GM23248 (cell line): ENCODE data around the gene KCNMA1. TPM values are rescaled to one million over a fixed set of nuclear protein-coding genes. Genes with fewer than 3 reads are reported as not detected.
A peak's percentile ranks its signal among the peaks of the same experiment; 100 is the strongest.

Experiments
- DNase-seq: peaks from one replicate; pipeline ENCODE4 v3.0.0-alpha.2; 2015
- H2AFZ ChIP-seq: fragments of 200-600 bp; sonication (generic); 2 replicates; pipeline ENCODE4 v1.6.1; 2016; ENCODE audit warnings: antibody characterized with exemption
- H3F3A ChIP-seq: fragments of 200-600 bp; sonication (generic); 2 replicates; pipeline ENCODE4 v1.6.1; 2016; ENCODE audit warnings: mild to moderate bottlenecking, antibody characterized with exemption, mixed run types; ENCODE audit not compliant: insufficient read depth
- H3K27ac ChIP-seq: fragments of 200-600 bp; sonication (generic); 2 replicates; pipeline ENCODE4 v1.5.1; 2016; ENCODE audit warnings: mild to moderate bottlenecking
- H3K27me3 ChIP-seq: fragments of 200-600 bp; sonication (generic); replicated peaks from 2 replicates; pipeline ENCODE4 v1.6.1; 2016; ENCODE audit warnings: mild to moderate bottlenecking; ENCODE audit not compliant: insufficient read depth
- H3K36me3 ChIP-seq: fragments of 200-600 bp; sonication (generic); 2 replicates; pipeline ENCODE4 v1.6.1; 2016; ENCODE audit warnings: low read depth, mild to moderate bottlenecking
- H3K4me1 ChIP-seq: fragments of 200-600 bp; sonication (generic); 2 replicates; pipeline ENCODE4 v1.6.1; 2016; ENCODE audit warnings: mild to moderate bottlenecking; ENCODE audit not compliant: insufficient read depth
- H3K4me2 ChIP-seq: fragments of 200-600 bp; sonication (generic); one replicate; pipeline ENCODE4 v1.6.1; 2016; ENCODE audit warnings: mild to moderate bottlenecking; ENCODE audit not compliant: unreplicated experiment
- H3K4me3 ChIP-seq: fragments of 200-600 bp; sonication (generic); 2 replicates; pipeline ENCODE4 v1.5.1; 2016; ENCODE audit warnings: mild to moderate bottlenecking
- H3K79me2 ChIP-seq: fragments of 200-600 bp; sonication (generic); 2 replicates; pipeline ENCODE4 v1.6.1; 2016; ENCODE audit warnings: mild to moderate bottlenecking; ENCODE audit not compliant: insufficient read depth
- H3K9ac ChIP-seq: fragments of 200-600 bp; sonication (generic); 2 replicates; pipeline ENCODE4 v1.6.1; 2016; ENCODE audit warnings: mild to moderate bottlenecking
- H3K9me2 ChIP-seq: fragments of 200-600 bp; sonication (generic); 2 replicates; pipeline ENCODE4 v1.6.1; 2016; ENCODE audit warnings: mixed run types, mild to moderate bottlenecking, moderate library complexity; ENCODE audit not compliant: insufficient read depth
- H3K9me3 ChIP-seq: fragments of 200-600 bp; sonication (generic); one replicate; pipeline ENCODE4 v1.6.1; 2017; ENCODE audit warnings: low read depth
- H4K20me1 ChIP-seq: fragments of 200-600 bp; sonication (generic); 2 replicates; pipeline ENCODE4 v1.6.0; 2016; ENCODE audit not compliant: insufficient read depth
- EZH2 ChIP-seq: fragments of 200-600 bp; sonication (generic); IDR thresholded peaks from 2 replicates; pipeline ENCODE4 v1.6.1; 2018; ENCODE audit warnings: antibody characterized with exemption, mild to moderate bottlenecking; ENCODE audit not compliant: insufficient read depth, poor library complexity, severe bottlenecking
- EZH2phosphoT487 ChIP-seq: fragments of 200-600 bp; sonication (generic); IDR thresholded peaks from 2 replicates; pipeline ENCODE4 v1.6.1; 2018; ENCODE audit warnings: antibody characterized with exemption, moderate library complexity, mild to moderate bottlenecking, low read depth; ENCODE audit not compliant: insufficient read depth
- WGBS, 2 experiments: methylation state at CpG; one replicate each; pipeline ENCODE4 v1.1.6; 2015 to 2017; ENCODE audit warnings: low lambda C conversion rate in 2 of 2, low coverage in 1 of 2; ENCODE audit errors: missing lambda C conversion rate in 2 of 2; 5-methylcytosine and 5-hydroxymethylcytosine counted together
- in situ Hi-C: fragments of 300-500 bp; cut with MboI; formaldehyde crosslinking; loops from 2 replicates; pipeline ENCODE4 v1.15.0; 2020
- polyA plus RNA-seq: library from polyadenylated mRNA; unstranded; fragments of >200 nt; fragmentation: Nextera tagmentation; extraction: Ambion mirVana; gene quantifications from 2 replicates; pipeline ENCODE4 v1.2.1, GENCODE V29; 2016
- total RNA-seq: library from RNA; depleted of rRNA; stranded (reverse); fragments of >200 nt; shearing (Covaris generic); gene quantifications from 2 replicates; pipeline ENCODE4 v1.2.3, GENCODE V29; 2014

The KCNMA1 gene
- total and polyA plus RNA-seq, 2 experiments from 2014 or later: 14.2 to 25.1 TPM

DNA sequence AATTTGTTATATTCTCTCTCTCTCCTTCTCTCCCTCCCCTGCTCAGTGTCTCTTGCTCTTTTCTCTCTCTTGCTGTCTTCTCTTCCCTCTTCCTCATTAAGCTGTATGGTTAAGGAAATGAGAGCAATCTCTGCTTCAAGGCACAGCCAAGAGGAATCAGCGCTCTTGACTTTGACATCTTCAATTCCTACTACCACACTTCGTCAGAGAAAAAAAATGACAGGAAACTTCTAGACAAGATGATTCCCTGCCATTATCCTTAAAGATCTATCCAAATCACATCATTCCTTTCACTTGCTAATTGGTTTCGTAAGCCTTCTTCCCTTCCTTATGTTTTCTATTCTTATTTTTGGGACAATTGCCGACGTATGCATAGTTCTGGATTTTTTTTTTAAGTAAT lies 425.0 kb downstream of the KCNMA1 start:
- Histone ChIP-seq H2AFZ (peak overlapping the region; percentile 56; the same call in 1 of the 2 replicates), H3K9ac (no peak overlapping the region)
- in situ Hi-C loops: no loop called here

DNA sequence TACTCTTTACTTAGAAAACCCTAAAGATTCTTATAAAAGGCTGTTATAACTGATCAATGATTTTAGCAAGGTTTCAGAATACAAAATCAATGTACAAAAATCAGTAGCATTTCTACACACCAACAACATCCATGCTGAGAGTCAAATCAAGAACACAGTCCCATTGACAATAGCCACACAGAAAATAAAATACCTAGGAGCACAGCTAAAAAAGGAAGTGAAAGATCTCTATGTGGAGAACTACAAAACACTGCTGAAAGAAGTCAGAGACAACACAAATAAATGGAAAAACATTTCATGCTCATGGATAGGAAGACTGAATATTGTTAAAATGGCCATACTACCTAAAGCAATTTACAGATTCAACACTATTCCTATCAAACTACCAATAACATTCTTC lies 427.0 kb downstream of the KCNMA1 start:
- H3K27me3 ChIP-seq: no peaks in the 10 kb centered on the region
- in situ Hi-C loops: no loop called here
- no peak overlapping the region for H2AFZ ChIP-seq
- H3K9me2 ChIP-seq: no peaks in the 10 kb centered on the region
- no peaks in the 10 kb centered on the region for H3K4me1 ChIP-seq
- no peaks in the 10 kb centered on the region for H3K36me3 ChIP-seq
- no peaks in the 10 kb centered on the region for H4K20me1 ChIP-seq
- no peak overlapping the region for H3K9ac ChIP-seq
- H3F3A ChIP-seq: no peaks in the 10 kb centered on the region
- TF ChIP-seq EZH2 (no peak), EZH2phosphoT487 (no peak)
- no peaks in the 10 kb centered on the region for H3K79me2 ChIP-seq
- peaks cover 6% of the 10 kb centered on the region for H3K9me3 ChIP-seq
- no peak overlapping the region for H3K4me3 ChIP-seq
- no peak overlapping the region for H3K4me2 ChIP-seq
- no peak for DNase-seq
- no peak overlapping the region for H3K27ac ChIP-seq

More for the DNA sequence above, 425.0 kb downstream of the KCNMA1 start:
- Histone ChIP-seq H3F3A (no peaks in the 10 kb centered on the region), H3K9me2 (no peaks in the 10 kb centered on the region), H3K9me3 (peaks cover 6% of the 10 kb centered on the region), H3K27me3 (no peaks in the 10 kb centered on the region), H3K4me2 (no peak overlapping the region), H3K4me3 (no peak overlapping the region), H4K20me1 (no peaks in the 10 kb centered on the region), H3K4me1 (no peaks in the 10 kb centered on the region), H3K27ac (no peak overlapping the region), H3K36me3 (no peaks in the 10 kb centered on the region), H3K79me2 (no peaks in the 10 kb centered on the region)
- no peak for DNase-seq
- WGBS, 2 experiments: 29% methylated on average over 5 of the region's 5 CpGs
- no peak for TF ChIP-seq EZH2phosphoT487
- TF ChIP-seq EZH2: no peak

DNA sequence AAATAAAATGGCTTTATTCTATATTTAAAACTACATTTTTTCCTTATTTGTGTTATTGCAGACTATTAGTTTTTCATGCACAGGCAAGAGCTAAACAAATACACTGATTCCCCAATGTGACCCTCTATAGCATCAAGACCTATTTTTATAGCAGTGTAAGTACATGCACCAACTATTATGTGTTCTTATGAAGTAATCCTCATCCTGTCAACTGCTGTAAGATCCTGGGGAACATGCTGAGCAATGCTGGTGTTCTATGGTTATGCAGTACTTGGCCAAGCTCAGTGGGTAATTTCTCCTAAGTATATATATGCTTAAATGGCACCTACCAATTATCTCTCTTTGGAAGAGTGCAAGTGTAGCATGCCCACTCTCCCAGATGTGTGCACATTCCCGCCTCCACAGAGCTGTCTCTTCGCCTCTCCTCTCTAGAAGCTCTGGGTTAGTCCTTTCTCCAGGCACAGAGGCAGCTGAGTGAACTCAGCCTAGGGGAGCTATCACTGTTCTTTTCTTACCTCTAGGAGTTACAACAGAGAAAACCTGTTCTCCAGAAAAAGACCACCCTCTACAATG lies 428.8 kb downstream of the KCNMA1 start:
- no peaks in the 10 kb centered on the region for H3K9me2 ChIP-seq
- H3K4me3 ChIP-seq: no peak overlapping the region
- peaks cover 6% of the 10 kb centered on the region for H3K9me3 ChIP-seq
- 80 to 95% methylated on average over 2 of the region's 2 CpGs for WGBS, 2 experiments
- H3K27ac ChIP-seq: no peak overlapping the region
- no peaks in the 10 kb centered on the region for H3K79me2 ChIP-seq
- in situ Hi-C loops: no loop called here
- H2AFZ ChIP-seq: no peak overlapping the region
- no peak for DNase-seq
- H3K27me3 ChIP-seq: no peaks in the 10 kb centered on the region
- H4K20me1 ChIP-seq: no peaks in the 10 kb centered on the region
- TF ChIP-seq EZH2 (no peak), EZH2phosphoT487 (no peak)
- H3K9ac ChIP-seq: no peak overlapping the region
- H3K4me1 ChIP-seq: no peaks in the 10 kb centered on the region
- no peaks in the 10 kb centered on the region for H3K36me3 ChIP-seq
- H3K4me2 ChIP-seq: no peak overlapping the region
- H3F3A ChIP-seq: no peaks in the 10 kb centered on the region

DNA sequence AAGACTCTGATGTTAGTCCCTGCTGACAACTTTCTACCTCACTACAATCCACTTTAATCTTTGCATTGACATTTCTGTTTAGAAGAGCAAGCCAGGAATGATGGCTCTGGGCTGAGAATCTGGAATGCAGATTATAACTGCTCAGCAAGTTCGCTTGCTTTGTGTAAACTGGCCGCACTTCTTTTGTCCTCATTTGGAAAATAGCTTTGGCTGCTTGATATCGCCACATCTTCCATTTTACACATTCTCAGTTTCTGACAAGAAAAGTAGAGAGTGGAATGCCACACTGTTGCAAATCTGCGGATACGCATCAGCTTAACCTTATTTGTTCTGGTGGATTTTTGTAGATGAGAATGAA lies 429.8 kb downstream of the KCNMA1 start:
- WGBS, 2 experiments: 75 to 78% methylated on average over 5 of the region's 5 CpGs
- TF ChIP-seq EZH2phosphoT487 (no peak), EZH2 (no peak)
- DNase-seq: no peak

DNA sequence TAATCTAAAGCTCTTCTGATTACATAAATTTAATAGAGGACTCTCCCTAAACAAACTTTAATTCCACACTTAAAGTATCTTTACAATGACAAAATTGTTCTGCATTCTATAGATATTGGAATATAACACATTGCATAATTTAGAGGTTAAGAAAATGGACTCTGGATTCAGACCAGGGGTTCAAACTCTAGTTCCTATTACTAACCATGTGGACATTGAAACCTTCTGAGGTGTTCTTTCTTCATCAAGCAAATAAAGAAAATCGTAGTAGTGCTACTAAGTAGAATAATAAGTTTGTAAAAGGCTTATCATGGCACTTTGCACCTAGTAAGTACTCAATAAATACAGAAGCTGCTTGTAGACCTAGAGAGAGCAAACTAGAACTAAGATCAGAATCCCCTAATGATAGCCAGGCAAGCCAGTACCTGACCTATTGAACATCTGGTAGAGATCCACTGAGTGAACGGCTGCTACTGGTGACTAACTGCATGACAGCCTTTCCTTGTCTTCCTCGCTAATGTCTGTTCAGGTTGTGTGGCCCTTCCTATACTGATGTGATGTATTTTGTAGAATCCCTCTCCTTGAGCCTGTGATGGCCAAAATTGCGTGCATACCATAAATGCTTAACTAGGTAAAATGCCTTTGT lies 430.3 kb downstream of the KCNMA1 start:
- no peak overlapping the region for H2AFZ ChIP-seq
- DNase-seq: no peak
- WGBS, 2 experiments: 61 to 68% methylated on average over 4 of the region's 4 CpGs
- no peak overlapping the region for H3K4me3 ChIP-seq
- H3K4me2 ChIP-seq: no peak overlapping the region
- H3K9me2 ChIP-seq: no peaks in the 10 kb centered on the region
- H3K27ac ChIP-seq: no peak overlapping the region
- in situ Hi-C loops: no loop called here
- H3K27me3 ChIP-seq: no peaks in the 10 kb centered on the region
- H3K36me3 ChIP-seq: no peaks in the 10 kb centered on the region
- H3K9ac ChIP-seq: no peak overlapping the region
- no peaks in the 10 kb centered on the region for H3K4me1 ChIP-seq
- H3F3A ChIP-seq: no peaks in the 10 kb centered on the region
- no peaks in the 10 kb centered on the region for H4K20me1 ChIP-seq
- H3K79me2 ChIP-seq: no peaks in the 10 kb centered on the region
- H3K9me3 ChIP-seq: peaks cover 6% of the 10 kb centered on the region
- no peak for TF ChIP-seq EZH2
- TF ChIP-seq EZH2phosphoT487: no peak

More for the DNA sequence above, 429.8 kb downstream of the KCNMA1 start:
- no peak overlapping the region for H3K4me2 ChIP-seq
- no peak overlapping the region for H3K9ac ChIP-seq
- H3K9me2 ChIP-seq: no peaks in the 10 kb centered on the region
- no peak overlapping the region for H2AFZ ChIP-seq
- H3K9me3 ChIP-seq: peaks cover 6% of the 10 kb centered on the region
- H3K4me3 ChIP-seq: no peak overlapping the region
- no peaks in the 10 kb centered on the region for H4K20me1 ChIP-seq
- no peaks in the 10 kb centered on the region for H3K79me2 ChIP-seq
- no peak overlapping the region for H3K27ac ChIP-seq
- no peaks in the 10 kb centered on the region for H3F3A ChIP-seq
- in situ Hi-C loops: no loop called here
- no peaks in the 10 kb centered on the region for H3K27me3 ChIP-seq
- H3K4me1 ChIP-seq: no peaks in the 10 kb centered on the region
- no peaks in the 10 kb centered on the region for H3K36me3 ChIP-seq
